SH-SY5Y (cell line): ENCODE results near the gene ZNF763.

ENCODE experiments used
- GATA2 ChIP-seq: IDR thresholded peaks from 2 replicates; pipeline ENCODE4 v1.6.1; 2011; ENCODE audit warnings: mild to moderate bottlenecking, low read depth, low read length
- GATA3 ChIP-seq: IDR thresholded peaks from 2 replicates; pipeline ENCODE4 v1.6.1; 2011; ENCODE audit warnings: low read depth, mild to moderate bottlenecking, low read length, moderate library complexity

The ZNF763 gene

DNA sequence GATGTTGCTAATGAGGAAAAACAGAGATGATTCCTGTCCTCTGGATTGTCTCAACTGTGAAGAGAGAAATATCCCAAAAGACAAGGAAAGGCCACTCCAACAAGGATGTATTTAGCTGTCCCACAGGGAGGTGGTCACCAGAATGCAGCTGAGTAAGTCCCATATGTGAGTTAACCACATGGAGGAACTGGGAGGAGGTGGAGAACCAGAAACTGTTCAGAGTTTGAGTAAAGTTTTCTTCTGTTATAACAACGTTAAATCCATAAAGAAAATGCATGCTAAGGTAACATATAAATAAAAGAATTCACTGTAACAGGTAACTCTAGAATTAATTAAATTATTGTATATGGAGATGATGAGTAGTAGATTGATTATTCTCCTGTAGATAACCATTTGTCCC is 5.3 kb downstream of the ZNF763 start:
- TF ChIP-seq GATA2, result no peak
- TF ChIP-seq GATA3, result no peak

DNA sequence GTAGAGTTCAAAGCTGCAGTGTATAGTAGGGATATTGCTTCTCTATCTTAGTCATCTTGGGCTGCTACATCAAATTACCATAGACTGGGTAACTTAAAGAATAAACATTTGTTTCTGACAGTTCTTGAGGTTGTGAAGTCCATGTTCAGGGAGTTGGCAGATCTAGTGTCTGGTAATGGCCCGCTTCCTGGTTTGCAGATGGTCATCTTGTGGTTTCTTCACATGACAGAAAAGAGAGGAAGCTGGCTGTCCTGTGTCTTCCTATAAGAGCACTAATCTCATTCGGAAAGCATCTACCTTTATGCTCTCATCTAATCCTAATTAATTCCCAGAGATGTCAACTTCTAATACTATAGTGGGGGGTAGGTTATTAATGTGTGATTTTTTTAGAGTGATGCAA is 6.2 kb downstream of the ZNF763 start:
- TF ChIP-seq GATA3 (no peak), GATA2 (no peak)

DNA sequence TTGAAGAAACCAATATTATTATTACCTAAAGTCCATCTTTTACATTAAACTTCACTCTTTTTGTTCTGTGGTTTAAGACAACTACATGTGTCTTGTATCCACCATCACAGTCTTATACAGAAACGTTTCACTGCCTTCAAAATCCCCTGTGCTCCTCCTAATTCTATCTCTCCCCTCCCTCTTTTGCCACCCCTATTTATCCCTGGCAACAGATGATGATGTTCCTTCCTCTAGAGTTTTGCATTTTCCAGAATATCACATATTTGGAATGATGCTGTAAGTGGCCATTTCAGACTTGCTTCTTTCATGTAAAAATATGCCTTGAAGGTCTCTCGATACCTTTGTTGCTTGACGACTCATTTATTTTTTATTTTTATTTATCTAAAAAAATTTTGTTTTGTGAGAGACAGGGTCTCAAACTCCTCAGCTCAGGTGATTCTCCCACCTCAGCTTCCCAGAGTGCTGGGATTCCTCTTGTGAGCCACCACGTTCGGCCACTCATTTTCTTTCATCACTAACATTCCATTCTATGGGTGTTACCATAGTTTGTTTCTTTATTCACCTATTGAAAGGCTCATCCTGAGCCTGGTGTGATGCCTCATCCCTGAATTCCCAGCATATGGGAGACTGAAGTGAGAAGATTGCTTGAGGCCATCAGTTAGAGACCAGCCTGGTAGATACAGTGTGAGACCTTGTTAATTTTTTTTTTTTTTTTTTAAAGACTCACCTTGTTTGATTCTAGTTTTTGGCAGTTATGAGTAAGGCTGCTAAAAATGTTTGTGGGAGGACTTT is 8.4 kb downstream of the ZNF763 start:
- TF ChIP-seq GATA2 (no peak), GATA3 (no peak)

DNA sequence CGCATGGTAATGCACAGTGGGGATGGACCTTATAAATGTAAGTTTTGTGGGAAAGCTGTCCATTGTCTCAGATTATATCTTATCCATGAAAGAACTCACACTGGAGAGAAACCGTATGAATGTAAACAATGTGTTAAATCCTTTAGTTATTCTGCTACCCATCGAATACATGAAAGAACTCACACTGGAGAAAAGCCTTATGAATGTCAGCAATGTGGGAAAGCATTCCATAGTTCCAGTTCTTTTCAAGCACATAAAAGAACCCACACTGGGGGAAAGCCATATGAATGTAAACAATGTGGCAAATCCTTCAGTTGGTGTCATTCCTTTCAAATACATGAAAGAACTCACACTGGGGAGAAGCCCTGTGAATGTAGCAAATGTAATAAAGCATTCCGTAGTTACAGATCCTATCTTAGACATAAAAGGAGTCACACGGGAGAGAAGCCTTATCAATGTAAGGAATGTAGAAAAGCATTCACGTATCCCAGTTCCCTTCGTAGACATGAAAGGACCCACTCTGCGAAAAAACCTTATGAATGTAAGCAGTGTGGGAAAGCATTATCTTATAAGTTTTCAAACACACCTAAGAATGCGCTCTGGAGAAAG is 13.8 kb downstream of the ZNF763 start:
- no peak for TF ChIP-seq GATA2
- TF ChIP-seq GATA3, result no peak

DNA sequence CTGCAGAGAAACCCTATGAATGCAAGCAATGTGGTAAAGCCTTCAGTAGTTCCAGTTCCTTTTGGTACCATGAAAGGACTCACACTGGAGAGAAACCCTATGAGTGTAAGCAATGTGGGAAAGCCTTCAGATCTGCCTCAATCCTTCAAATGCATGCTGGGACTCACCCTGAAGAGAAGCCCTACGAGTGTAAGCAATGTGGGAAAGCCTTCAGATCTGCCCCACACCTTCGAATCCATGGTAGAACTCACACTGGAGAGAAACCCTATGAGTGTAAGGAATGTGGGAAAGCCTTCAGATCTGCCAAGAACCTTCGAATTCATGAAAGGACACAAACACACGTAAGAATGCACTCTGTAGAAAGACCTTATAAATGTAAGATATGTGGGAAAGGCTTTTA is 14.7 kb downstream of the ZNF763 start:
- TF ChIP-seq GATA2 (no peak), GATA3 (no peak)

DNA sequence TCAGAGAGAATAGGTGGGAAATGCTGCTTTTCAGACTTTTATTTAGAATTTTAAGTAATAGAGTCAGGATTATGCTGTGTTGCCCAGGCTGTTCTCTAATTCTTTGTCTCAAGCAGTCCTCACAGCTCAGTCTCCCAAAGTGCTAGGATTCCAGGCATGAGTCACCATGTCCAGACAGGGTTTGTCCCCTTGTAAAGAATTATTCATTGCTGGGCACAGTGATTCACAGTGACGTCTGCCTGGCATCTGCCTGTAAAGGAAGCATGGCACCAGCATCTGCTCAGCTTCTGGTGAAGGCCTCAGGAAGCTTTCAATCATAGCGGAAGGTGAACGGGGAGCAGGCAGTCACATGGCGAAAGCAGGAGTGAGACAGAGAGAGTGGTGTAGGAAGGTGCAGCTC is 17.7 kb downstream of the ZNF763 start:
- TF ChIP-seq GATA3, result no peak
- no peak for TF ChIP-seq GATA2

DNA sequence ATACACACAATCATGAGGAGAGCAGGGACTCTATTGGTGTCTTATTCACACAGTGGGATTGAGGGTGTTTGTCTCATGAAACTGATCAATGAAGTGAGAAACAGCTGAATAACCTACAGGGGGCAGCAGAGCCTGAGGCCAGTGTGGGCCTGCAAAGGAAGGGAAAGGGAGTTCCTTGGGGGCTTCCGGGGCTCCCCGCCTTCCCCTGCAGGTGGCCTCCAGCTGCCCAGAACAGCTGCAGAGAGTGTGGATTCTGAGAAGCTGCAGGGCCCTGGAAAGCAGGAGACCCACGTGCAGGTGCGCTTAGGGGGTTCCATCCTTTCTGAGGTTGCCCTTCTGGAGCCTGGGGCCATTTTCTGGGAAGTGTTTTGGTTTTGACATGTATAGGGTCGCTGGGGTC is 20.1 kb downstream of the ZNF763 start:
- TF ChIP-seq GATA3 (no peak), GATA2 (no peak)

DNA sequence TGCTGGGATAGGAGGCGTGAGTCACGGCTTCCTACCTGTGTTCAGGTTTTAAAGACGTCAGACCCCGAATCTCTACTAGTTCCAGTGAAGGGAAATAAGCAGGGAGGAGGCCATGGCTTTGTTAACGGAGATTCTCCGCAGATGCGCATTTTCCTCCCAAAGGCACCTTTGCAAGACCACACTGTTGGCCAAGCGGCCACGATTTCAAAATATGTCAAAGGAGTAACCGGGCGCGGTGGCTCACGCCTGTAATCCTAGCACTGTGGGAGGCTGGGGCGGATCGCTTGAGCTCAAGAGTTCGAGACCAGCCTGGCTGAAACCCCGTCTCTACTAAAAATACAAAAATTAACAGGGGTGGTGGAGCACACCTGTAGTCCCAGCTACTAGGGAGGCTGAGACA is 21.9 kb downstream of the ZNF763 start:
- no peak for TF ChIP-seq GATA3
- no peak for TF ChIP-seq GATA2

DNA sequence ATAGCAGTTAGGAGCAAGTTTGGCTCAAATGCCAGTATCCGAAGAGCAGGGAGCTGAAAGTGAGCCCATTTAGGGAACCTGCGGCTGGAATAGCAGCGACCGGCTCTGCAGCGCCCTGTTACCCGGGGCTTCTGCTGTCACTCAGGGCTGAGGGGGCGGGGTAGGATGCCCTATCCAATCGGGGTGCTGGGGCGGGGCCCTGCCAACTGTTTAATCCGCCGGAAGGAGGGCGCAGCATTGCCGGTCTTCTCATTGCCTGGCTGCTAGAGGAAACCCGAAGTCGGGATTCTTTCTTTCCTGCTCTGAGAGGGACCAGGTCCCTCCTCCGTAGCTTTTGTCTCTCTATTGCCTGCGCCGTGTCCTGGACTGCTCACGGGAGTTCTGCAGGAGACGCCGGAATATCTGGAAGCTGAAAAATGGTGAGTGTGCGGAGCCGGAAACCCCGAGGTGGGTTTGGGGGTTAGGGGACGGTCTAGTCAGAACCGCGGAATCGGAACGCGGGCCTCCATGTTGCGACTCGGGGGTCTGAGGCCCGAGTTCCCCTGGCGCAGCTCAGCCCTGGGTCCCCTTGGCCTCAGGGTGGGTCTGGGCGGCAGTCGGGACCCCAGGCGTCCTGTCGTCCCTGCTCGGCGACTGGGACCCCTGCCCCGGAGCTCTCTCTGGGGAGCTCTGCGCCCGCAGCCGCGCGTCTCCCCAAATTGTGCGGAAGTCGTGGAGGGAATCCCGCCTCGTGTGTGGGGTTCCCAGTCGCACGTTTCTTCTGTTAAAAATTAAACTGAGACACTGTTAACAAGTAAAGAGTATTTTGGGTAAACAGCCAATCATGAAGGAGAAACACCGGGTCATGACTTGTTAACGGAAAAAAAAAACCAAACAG is 22.8 kb downstream of the ZNF763 start:
- TF ChIP-seq GATA3 (no peak), GATA2 (no peak)

DNA sequence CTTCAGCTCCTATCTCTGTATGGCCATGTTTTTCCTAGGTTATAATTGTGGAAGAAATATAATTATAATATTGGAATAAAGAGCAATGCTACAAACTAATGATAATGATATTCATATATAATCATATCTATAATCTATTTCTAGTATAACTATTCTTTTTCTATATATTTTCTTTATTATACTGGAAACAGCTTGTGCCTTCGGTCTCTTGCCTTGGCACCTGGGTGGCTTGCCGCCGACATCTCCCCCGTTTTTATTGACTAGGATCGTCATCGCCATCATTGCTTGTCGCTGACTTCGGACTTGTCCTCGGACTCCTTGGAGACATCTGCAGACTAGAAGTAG is 24.2 kb downstream of the ZNF763 start:
- TF ChIP-seq GATA2 (no peak), GATA3 (no peak)

DNA sequence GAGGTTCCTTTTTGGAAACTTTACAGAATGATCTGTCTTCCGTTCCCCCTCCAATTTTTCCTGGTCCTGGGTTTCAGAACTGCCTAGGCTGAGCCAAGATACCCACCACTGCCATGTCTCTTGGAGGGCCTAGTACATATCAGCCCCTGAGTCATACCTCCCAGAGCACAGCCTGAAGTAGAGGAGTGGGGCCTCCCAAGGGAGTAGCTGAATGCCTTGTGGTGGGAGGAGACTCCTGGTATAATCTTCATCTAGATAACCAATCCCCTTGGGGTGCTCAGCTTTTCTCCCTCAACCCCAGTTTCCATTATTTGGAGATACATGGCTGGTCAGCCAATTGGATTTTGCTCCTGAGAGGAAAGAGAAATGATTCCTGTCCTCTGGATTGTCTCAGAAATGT is 30.3 kb downstream of the ZNF763 start:
- no peak for TF ChIP-seq GATA3
- TF ChIP-seq GATA2, result no peak

DNA sequence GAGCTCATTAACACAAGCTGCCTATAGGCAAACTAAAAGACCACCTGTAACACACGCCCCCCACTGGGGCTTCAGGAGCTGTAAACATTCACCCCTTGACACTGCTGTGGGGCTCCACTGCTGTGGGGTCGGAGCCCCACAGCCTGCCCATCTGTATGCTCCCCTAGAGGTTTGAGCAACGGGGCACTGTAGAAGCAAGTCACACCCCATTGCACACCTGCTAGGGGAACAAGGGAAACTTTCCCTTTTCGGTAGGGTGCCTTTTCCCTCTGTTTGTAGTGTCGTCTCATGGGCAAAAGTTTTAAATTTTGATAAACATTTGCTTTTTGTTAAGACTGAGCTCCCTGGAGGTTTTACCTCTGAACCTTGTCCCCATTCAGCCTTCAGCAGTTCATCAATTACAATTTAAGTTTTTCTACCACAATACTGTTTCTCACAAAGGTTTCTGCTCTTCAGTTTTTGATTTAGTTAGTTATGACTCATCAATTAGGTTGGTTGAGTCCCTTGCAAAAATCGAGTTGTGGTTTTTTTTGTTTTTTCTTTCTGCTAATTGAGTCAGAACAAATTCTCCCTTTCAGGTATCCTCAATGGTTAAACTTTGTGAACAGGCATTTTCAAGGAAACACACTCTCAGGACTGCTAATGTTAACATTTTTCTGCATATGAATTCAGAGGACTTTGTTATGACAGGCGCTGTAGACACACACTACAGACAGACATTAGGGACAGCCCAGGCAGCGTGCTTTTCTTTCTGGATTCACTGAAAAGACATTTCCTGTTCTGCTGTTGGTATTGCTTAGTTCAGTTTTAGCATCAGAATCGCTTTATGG is 35.5 kb downstream of the ZNF763 start:
- TF ChIP-seq GATA3 (no peak), GATA2 (no peak)

DNA sequence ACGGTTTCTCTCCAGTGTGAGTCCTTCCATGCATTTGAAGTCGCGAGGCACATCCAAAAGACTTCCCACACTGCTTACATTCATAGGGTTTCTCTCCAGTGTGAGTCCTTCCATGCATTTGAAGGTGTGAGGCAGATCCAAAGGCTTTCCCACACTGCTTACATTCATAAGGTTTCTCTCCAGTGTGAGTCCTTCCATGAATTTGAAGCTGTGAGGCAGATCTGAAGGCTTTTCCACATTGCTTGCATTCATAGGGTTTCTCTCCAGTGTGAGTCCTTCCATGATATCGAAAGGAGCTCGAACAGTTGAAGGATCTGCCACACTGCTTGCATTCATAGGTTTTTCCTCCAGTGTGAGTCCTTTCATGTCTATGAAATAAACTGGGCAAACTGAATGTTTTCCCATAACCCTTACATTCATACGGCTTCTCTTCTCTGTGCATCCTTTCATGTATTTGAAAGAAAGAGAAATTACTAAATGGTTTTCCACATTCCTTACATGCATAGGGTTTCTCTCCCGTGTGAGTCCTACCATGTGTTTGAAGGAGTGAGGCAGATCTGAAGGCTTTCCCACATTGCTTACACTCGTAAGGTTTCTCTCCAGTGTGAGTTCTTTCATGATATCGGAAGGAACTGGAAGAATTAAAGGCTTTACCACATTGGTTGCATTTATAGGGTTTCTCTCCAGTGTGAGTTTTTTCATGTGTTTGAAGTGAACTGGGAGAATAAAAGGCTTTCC is 50.3 kb downstream of the ZNF763 start:
- no peak for TF ChIP-seq GATA2
- no peak for TF ChIP-seq GATA3
